HepG2 (cell line): ENCODE results near the gene TBC1D22A. TPM values are rescaled to one million over a fixed set of nuclear protein-coding genes. Genes with fewer than 3 reads are reported as not detected.
A peak's percentile ranks its signal among the peaks of the same experiment; 100 is the strongest.

Source experiments
- KLF15 ChIP-seq: sonication (generic); formaldehyde crosslinking; IDR thresholded peaks from 2 replicates; pipeline ENCODE4 v1.8.1; 2023; ENCODE audit warnings: borderline replicate concordance, mild to moderate bottlenecking, inconsistent platforms, missing genetic modification reagents, mixed read lengths
- ZMYM2 ChIP-seq: sonication (generic); formaldehyde crosslinking; IDR thresholded peaks from 2 replicates; pipeline ENCODE4 v1.8.0; 2022; ENCODE audit warnings: mild to moderate bottlenecking, missing genetic modification reagents
- ZNF772 ChIP-seq: sonication (generic); formaldehyde crosslinking; IDR thresholded peaks from 2 replicates; pipeline ENCODE4 v1.5.0; 2020; ENCODE audit warnings: mild to moderate bottlenecking, missing genetic modification reagents
- ZNF891 ChIP-seq: sonication (generic); formaldehyde crosslinking; IDR thresholded peaks from 2 replicates; pipeline ENCODE4 v1.5.0; 2020; ENCODE audit warnings: mild to moderate bottlenecking, missing genetic modification reagents
- polyA plus RNA-seq, 8 experiments: library from polyadenylated mRNA; depleted of rRNA in 3 of 8; stranded (reverse) in 7 of 8; unstranded in 1 of 8; fragments of >200 nt; fragmentation: Illumina TruSeq in 4 of 8; extraction: Trizol in 4 of 8; gene quantifications; 2 replicates each; pipeline versions ENCODE4 v1.2.1 to v1.2.3, GENCODE V29; 2011 to 2016; ENCODE audit warnings: low read depth in 4 of 8, missing spikeins in 1 of 8, mixed read lengths in 1 of 8; ENCODE audit not compliant: insufficient read depth in 1 of 8
- total RNA-seq, 5 experiments: library from RNA; depleted of rRNA; stranded (reverse); fragments of >200 nt; fragmentation: Illumina TruSeq; extraction: Trizol; gene quantifications; 2 replicates each; pipeline ENCODE4 v1.2.3, GENCODE V29; 2016; ENCODE audit warnings: low read depth in 1 of 5
- TF ChIP-seq, protein P1 (sequence below): sonication (generic); formaldehyde crosslinking; conservative IDR thresholded peaks from 2 replicates; pipeline ENCODE4 v1.4.0; 2020; ENCODE audit warnings: mild to moderate bottlenecking, missing genetic modification reagents, moderate library complexity
- TF ChIP-seq, protein P2 (sequence below): sonication (generic); formaldehyde crosslinking; IDR thresholded peaks from 2 replicates; pipeline ENCODE4 v1.5.0; 2020; ENCODE audit warnings: mild to moderate bottlenecking, missing genetic modification reagents
- TF ChIP-seq, protein P3 (sequence below): sonication (generic); formaldehyde crosslinking; IDR thresholded peaks from 2 replicates; pipeline ENCODE4 v1.4.0; 2020; ENCODE audit warnings: mild to moderate bottlenecking, missing genetic modification reagents, borderline replicate concordance
- TF ChIP-seq, protein P4 (sequence below): sonication (generic); formaldehyde crosslinking; IDR thresholded peaks from 2 replicates; pipeline ENCODE4 v1.4.0; 2020; ENCODE audit warnings: mild to moderate bottlenecking, missing genetic modification reagents
- TF ChIP-seq, protein P5 (sequence below): IDR thresholded peaks from 2 replicates; pipeline ENCODE4 v1.6.1; 2016

The TBC1D22A gene
- total and polyA plus RNA-seq, 2 of the 13 experiments (the other 11 are each of a cell fraction or from before 2014, with no cell fraction given), result 17.3 to 18.0 TPM

DNA sequence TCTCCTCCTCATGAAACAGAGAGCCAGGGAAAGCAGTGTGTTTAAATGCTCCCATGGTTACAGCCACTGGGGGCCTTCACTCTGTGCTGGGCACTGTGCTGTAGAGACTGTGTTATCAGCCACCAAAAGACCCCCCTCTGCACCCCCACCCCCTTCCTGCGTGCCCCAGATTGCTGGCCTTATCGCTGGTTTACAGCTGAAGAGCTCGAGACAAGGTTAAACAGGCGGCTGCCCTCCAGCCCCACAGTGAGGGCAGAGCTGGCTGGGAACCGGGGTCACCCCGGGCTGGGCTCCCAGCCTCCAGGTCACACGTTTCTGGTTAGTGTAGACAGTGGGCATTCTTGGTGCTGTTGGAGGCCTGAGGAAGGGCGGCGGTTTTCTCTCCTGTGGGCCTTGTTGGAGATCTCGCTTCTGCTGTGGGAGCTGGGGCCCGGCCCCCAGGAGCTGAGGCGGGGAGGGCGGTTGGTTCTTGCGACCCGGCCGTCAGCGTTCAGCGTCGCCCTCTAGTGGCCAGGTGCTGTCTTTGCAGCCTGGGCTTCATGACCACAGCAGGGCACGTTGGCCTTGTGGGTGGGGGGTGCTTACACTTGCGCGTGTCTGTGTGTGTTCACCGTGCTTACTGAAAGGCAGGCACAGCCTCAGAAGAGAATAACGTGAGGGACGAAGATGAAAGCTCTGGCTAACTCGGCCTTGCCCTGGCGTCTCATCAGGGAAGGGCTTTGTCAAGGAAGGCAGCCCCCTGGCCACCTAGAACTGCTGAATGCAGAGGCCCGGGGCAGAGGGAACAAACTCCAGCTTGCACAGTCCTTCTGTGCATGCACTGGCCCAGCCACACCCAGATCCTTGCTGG, 40.8 kb downstream of the TBC1D22A start (continued):
- TF ChIP-seq, protein P1, sequence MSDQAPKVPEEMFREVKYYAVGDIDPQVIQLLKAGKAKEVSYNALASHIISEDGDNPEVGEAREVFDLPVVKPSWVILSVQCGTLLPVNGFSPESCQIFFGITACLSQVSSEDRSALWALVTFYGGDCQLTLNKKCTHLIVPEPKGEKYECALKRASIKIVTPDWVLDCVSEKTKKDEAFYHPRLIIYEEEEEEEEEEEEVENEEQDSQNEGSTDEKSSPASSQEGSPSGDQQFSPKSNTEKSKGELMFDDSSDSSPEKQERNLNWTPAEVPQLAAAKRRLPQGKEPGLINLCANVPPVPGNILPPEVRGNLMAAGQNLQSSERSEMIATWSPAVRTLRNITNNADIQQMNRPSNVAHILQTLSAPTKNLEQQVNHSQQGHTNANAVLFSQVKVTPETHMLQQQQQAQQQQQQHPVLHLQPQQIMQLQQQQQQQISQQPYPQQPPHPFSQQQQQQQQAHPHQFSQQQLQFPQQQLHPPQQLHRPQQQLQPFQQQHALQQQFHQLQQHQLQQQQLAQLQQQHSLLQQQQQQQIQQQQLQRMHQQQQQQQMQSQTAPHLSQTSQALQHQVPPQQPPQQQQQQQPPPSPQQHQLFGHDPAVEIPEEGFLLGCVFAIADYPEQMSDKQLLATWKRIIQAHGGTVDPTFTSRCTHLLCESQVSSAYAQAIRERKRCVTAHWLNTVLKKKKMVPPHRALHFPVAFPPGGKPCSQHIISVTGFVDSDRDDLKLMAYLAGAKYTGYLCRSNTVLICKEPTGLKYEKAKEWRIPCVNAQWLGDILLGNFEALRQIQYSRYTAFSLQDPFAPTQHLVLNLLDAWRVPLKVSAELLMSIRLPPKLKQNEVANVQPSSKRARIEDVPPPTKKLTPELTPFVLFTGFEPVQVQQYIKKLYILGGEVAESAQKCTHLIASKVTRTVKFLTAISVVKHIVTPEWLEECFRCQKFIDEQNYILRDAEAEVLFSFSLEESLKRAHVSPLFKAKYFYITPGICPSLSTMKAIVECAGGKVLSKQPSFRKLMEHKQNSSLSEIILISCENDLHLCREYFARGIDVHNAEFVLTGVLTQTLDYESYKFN (CRISPR knock-in tag), result no peak
- TF ChIP-seq ZNF891 (CRISPR knock-in tag) (0 out of 2 replicates have a peak, but pooled peaks have one; percentile 26), ZMYM2 (CRISPR knock-in tag) (no peak), ZNF772 (CRISPR knock-in tag) (no peak), KLF15 (CRISPR knock-in tag) (no peak)
- TF ChIP-seq, protein P2, sequence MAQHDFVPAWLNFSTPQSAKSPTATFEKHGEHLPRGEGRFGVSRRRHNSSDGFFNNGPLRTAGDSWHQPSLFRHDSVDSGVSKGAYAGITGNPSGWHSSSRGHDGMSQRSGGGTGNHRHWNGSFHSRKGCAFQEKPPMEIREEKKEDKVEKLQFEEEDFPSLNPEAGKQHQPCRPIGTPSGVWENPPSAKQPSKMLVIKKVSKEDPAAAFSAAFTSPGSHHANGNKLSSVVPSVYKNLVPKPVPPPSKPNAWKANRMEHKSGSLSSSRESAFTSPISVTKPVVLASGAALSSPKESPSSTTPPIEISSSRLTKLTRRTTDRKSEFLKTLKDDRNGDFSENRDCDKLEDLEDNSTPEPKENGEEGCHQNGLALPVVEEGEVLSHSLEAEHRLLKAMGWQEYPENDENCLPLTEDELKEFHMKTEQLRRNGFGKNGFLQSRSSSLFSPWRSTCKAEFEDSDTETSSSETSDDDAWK, result no peak
- TF ChIP-seq, protein P3, sequence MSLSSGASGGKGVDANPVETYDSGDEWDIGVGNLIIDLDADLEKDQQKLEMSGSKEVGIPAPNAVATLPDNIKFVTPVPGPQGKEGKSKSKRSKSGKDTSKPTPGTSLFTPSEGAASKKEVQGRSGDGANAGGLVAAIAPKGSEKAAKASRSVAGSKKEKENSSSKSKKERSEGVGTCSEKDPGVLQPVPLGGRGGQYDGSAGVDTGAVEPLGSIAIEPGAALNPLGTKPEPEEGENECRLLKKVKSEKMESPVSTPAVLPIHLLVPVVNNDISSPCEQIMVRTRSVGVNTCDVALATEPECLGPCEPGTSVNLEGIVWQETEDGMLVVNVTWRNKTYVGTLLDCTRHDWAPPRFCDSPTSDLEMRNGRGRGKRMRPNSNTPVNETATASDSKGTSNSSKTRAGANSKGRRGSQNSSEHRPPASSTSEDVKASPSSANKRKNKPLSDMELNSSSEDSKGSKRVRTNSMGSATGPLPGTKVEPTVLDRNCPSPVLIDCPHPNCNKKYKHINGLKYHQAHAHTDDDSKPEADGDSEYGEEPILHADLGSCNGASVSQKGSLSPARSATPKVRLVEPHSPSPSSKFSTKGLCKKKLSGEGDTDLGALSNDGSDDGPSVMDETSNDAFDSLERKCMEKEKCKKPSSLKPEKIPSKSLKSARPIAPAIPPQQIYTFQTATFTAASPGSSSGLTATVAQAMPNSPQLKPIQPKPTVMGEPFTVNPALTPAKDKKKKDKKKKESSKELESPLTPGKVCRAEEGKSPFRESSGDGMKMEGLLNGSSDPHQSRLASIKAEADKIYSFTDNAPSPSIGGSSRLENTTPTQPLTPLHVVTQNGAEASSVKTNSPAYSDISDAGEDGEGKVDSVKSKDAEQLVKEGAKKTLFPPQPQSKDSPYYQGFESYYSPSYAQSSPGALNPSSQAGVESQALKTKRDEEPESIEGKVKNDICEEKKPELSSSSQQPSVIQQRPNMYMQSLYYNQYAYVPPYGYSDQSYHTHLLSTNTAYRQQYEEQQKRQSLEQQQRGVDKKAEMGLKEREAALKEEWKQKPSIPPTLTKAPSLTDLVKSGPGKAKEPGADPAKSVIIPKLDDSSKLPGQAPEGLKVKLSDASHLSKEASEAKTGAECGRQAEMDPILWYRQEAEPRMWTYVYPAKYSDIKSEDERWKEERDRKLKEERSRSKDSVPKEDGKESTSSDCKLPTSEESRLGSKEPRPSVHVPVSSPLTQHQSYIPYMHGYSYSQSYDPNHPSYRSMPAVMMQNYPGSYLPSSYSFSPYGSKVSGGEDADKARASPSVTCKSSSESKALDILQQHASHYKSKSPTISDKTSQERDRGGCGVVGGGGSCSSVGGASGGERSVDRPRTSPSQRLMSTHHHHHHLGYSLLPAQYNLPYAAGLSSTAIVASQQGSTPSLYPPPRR (CRISPR knock-in tag), result no peak
- TF ChIP-seq, protein P4, sequence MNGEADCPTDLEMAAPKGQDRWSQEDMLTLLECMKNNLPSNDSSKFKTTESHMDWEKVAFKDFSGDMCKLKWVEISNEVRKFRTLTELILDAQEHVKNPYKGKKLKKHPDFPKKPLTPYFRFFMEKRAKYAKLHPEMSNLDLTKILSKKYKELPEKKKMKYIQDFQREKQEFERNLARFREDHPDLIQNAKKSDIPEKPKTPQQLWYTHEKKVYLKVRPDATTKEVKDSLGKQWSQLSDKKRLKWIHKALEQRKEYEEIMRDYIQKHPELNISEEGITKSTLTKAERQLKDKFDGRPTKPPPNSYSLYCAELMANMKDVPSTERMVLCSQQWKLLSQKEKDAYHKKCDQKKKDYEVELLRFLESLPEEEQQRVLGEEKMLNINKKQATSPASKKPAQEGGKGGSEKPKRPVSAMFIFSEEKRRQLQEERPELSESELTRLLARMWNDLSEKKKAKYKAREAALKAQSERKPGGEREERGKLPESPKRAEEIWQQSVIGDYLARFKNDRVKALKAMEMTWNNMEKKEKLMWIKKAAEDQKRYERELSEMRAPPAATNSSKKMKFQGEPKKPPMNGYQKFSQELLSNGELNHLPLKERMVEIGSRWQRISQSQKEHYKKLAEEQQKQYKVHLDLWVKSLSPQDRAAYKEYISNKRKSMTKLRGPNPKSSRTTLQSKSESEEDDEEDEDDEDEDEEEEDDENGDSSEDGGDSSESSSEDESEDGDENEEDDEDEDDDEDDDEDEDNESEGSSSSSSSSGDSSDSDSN, result no peak; the same call in 1 of the 2 replicates
- TF ChIP-seq, protein P5, sequence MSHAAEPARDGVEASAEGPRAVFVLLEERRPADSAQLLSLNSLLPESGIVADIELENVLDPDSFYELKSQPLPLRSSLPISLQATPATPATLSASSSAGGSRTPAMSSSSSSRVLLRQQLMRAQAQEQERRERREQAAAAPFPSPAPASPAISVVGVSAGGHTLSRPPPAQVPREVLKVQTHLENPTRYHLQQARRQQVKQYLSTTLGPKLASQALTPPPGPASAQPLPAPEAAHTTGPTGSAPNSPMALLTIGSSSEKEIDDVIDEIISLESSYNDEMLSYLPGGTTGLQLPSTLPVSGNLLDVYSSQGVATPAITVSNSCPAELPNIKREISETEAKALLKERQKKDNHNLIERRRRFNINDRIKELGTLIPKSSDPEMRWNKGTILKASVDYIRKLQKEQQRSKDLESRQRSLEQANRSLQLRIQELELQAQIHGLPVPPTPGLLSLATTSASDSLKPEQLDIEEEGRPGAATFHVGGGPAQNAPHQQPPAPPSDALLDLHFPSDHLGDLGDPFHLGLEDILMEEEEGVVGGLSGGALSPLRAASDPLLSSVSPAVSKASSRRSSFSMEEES (CRISPR knock-in tag), result no peak
